Mesothelial cell of epicardium (in vitro differentiated cells): ENCODE results near the gene BAG3. TPM values are rescaled to one million over a fixed set of nuclear protein-coding genes. Genes with fewer than 3 reads are reported as not detected.
"Not testable (repeated sequence)": the region's sequence is repeated elsewhere in the genome, so short reads cannot be mapped to it uniquely, and the experiment has no call there.

Source experiments
- DNase-seq, 2 experiments: peaks; one replicate each; pipeline ENCODE4 v3.0.0; 2021; ENCODE audit warnings: low spot score in 2 of 2; ENCODE audit not compliant: unreplicated experiment in 2 of 2
- H3K27ac Mint-ChIP-seq: 2 replicates; pipeline ENCODE4 v1.8.0; 2021; ENCODE audit warnings: mixed read lengths
- H3K27me3 Mint-ChIP-seq: 2 replicates; pipeline ENCODE4 v1.8.0; 2021; ENCODE audit warnings: low read depth, mixed read lengths
- H3K36me3 Mint-ChIP-seq: 2 replicates; pipeline ENCODE4 v1.8.0; 2021; ENCODE audit warnings: mixed read lengths
- H3K4me1 Mint-ChIP-seq: 2 replicates; pipeline ENCODE4 v1.8.0; 2021; ENCODE audit warnings: mixed read lengths
- H3K4me3 Mint-ChIP-seq: 2 replicates; pipeline ENCODE4 v1.8.0; 2021; ENCODE audit warnings: mild to moderate bottlenecking, moderate library complexity, mixed read lengths
- H3K9me3 Mint-ChIP-seq: 2 replicates; pipeline ENCODE4 v1.8.0; 2021; ENCODE audit warnings: mixed read lengths
- total RNA-seq: library from RNA; stranded (reverse); gene quantifications from 3 replicates; pipeline ENCODE4 v1.2.1, GENCODE V29; 2021
- TF ChIP-seq, protein P1 (sequence below): fragments of 200-600 bp; sonication (generic); IDR thresholded peaks from one replicate; pipeline ENCODE4 v1.5.0; 2021; ENCODE audit warnings: antibody characterized with exemption; ENCODE audit not compliant: unreplicated experiment

Gene BAG3
- total RNA-seq, 1 donor from 2014 or later = 23.0 TPM

DNA sequence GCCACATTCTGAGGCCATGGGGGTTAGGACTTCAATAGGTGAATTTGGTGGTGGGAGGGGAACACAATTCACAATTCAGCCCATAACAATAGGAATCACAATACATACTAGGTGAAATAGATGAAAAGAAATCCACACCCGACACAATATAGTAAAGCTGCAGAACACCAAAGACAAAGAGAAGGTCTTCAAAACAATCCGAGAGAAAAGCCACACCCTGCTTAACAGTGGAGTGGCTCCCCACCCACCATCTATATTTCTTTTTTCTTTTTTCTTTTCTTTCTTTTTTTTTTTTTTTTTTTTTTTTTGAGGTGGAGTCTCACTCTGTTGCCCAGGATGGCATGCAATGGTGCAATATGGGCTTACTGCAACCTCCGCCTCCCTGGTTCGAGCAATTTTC is 39.7 kb upstream of the BAG3 start:
- Mint-ChIP-seq H3K4me3 (no peak overlapping the region), H3K9me3 (peaks cover 8% of the 10 kb centered on the region), H3K4me1 (peaks cover 2% of the 10 kb centered on the region), H3K27me3 (peaks cover 3% of the 10 kb centered on the region), H3K27ac (no peak overlapping the region), H3K36me3 (no peaks in the 10 kb centered on the region)
- TF ChIP-seq, protein P1, sequence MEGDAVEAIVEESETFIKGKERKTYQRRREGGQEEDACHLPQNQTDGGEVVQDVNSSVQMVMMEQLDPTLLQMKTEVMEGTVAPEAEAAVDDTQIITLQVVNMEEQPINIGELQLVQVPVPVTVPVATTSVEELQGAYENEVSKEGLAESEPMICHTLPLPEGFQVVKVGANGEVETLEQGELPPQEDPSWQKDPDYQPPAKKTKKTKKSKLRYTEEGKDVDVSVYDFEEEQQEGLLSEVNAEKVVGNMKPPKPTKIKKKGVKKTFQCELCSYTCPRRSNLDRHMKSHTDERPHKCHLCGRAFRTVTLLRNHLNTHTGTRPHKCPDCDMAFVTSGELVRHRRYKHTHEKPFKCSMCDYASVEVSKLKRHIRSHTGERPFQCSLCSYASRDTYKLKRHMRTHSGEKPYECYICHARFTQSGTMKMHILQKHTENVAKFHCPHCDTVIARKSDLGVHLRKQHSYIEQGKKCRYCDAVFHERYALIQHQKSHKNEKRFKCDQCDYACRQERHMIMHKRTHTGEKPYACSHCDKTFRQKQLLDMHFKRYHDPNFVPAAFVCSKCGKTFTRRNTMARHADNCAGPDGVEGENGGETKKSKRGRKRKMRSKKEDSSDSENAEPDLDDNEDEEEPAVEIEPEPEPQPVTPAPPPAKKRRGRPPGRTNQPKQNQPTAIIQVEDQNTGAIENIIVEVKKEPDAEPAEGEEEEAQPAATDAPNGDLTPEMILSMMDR = no peak
- DNase-seq = no peak

DNA sequence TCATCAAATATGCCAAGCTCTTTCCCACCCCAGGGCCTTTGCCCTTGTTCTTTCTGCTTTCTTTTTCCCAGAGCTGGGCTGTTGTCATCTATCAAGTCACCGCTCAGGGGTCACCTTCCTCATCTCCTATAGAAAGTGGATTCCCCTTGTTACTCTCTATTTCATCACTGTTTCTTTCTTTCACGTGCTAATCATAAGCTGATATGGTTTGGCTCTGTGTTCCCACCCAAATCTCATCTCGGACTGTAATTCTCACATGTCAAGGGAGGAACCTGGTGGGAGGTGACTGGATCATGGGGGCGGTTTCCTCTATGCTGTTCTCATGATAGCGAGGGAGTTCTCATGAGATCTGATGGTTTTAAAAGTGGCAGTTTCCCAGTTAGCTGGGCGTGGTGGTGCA is 37.4 kb upstream of the BAG3 start:
- Mint-ChIP-seq H3K36me3 (no peaks in the 10 kb centered on the region), H3K27me3 (no peaks in the 10 kb centered on the region), H3K27ac (no peak overlapping the region), H3K9me3 (peaks cover 8% of the 10 kb centered on the region), H3K4me1 (no peaks in the 10 kb centered on the region), H3K4me3 (no peak overlapping the region)
- no peak for DNase-seq
- TF ChIP-seq, protein P1 = no peak

DNA sequence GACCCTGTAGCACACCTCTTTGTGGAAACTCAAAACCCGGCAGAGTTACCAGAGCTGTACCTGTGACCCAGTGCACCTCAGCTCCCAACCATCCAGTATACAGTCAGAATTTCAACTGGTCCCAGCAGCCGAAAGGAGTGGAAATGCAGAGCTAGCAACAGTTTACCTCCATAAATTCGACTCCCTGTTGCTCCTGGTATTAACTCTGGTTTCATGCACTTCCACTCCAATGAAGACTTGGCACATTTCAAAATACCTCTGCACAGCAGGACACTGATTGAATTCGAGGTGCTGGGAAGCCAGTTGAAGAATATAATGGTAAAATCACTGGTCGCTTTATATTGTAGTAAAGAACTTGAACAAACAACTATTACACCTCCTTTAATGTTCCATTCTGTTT is 36.5 kb upstream of the BAG3 start:
- no peak for DNase-seq
- TF ChIP-seq, protein P1 = no peak
- H3K4me1 Mint-ChIP-seq = no peaks in the 10 kb centered on the region
- no peaks in the 10 kb centered on the region for H3K27me3 Mint-ChIP-seq
- no peak overlapping the region for H3K27ac Mint-ChIP-seq
- no peak overlapping the region for H3K4me3 Mint-ChIP-seq
- no peaks in the 10 kb centered on the region for H3K36me3 Mint-ChIP-seq
- H3K9me3 Mint-ChIP-seq = peaks cover 8% of the 10 kb centered on the region

DNA sequence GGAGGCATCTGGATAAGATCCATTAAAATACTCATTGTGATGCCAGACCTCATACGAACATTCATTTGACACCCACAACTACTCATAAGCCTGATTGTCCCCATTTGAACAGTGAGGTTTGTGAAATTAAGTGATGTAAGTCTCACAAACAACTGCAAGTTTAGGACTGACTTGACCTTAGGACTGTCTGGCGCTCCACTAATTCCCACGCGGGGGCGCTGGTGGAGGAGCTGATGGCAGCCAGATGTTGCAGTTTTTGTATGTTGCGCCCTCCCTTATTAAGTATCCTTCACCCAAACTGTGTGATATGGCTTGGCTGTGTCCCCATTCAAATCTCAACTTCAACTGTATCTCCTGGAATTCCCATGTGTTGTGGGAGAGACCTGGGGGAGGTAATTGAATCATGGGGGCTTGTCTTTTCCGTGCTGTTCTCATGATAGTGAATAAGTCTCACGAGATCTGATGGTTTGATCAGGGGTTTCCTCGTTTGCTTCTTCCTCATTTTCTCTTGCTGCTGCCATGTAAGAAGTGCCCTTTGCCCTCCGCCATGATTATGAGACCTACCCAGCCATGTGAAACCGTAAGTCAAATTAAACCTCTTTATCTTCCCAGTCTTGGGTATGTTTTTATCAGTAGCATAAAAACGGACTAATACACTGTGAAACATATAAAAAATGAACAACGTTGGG is 34.2 kb upstream of the BAG3 start:
- no peak for DNase-seq
- Mint-ChIP-seq H3K36me3 (no peaks in the 10 kb centered on the region), H3K9me3 (no peaks in the 10 kb centered on the region), H3K27ac (no peak overlapping the region), H3K4me3 (no peak overlapping the region), H3K27me3 (no peaks in the 10 kb centered on the region), H3K4me1 (no peaks in the 10 kb centered on the region)
- TF ChIP-seq, protein P1 = no peak

DNA sequence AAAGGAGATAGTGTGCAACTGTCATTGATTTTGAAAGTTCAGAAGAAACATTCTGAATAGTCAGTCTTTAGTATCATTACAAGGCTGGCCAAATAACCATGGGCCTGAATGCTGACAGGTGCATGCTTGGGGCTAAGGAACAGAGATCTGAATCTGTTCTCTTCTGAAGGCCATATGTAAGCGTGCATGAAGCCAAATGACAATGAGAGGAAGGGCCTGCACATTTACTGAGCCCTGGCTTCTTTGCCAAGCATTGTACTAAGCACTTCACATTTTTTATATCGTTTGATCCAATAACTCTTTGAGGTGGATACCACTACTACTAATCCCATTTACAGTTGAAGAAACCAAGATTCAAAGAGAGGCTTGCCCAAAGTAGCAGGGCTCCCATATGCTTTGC is 32.0 kb upstream of the BAG3 start:
- TF ChIP-seq, protein P1 = no peak
- no peaks in the 10 kb centered on the region for H3K4me1 Mint-ChIP-seq
- H3K4me3 Mint-ChIP-seq = no peak overlapping the region
- no peaks in the 10 kb centered on the region for H3K36me3 Mint-ChIP-seq
- no peaks in the 10 kb centered on the region for H3K9me3 Mint-ChIP-seq
- H3K27ac Mint-ChIP-seq = no peak overlapping the region
- no peaks in the 10 kb centered on the region for H3K27me3 Mint-ChIP-seq
- no peak for DNase-seq

DNA sequence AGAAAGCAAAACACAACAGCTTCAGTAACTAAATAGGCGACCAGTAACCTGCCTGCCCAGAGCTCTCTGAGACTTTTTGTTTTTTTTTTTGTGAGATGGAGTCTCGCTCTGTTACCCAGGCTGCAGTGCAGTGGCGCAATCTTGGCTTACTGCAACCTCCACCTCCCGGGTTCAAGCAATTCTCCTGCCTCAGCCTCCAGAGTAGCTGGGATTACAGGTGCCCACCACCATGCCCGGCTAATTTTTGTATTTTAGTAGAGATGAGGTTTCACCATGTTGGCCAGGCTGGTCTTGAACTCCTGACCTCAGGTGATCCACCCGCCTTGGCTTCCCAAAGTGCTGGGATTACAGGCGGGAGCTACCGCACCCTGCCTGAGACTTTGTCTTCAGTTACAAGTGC is 31.4 kb upstream of the BAG3 start:
- DNase-seq, H3K36me3 Mint-ChIP-seq, H3K9me3 Mint-ChIP-seq, H3K27ac Mint-ChIP-seq, H3K27me3 Mint-ChIP-seq, H3K4me3 Mint-ChIP-seq, H3K4me1 Mint-ChIP-seq: not testable (repeated sequence)
